ENCODE data around the gene ANKRD1. TPM values are rescaled to one million over a fixed set of nuclear protein-coding genes. Genes with fewer than 3 reads are reported as not detected.

Gene ANKRD1
- total and polyA plus RNA-seq, 2 of the 8 experiments (the other 6 are each of a cell fraction or from before 2014, with no cell fraction given) = 0.03 TPM; not detected in 1

DNA sequence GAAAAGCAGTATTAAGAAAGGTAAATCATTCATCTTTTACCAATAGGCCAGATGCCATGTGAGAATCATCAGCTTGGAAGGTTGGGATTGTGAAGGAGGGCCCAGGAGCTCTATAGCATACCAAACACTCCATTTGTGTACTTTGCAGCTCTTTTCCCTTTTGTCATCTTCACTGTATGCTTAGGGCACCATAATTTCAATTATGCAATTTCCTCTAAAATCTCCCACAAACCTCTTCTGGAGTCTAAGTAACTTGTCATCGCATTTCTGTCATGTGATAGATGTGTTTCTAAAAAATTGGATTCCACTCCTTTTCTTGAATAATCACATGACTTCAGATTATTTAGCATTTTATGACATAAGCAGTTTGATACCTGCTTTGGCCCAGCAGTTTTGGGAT is 31.3 kb downstream of the ANKRD1 start (continued):
- TF ChIP-seq ZNF274 (IDR thresholded peaks at IDR 0.05; ENCODE audit: borderline replicate concordance, extremely low read depth, low read length) = no peak
- TF ChIP-seq BRCA1 (IDR thresholded peaks at IDR 0.05; ENCODE audit: low read depth, low read length) = no peak
